KMS-11 (cell line): ENCODE data around the gene SNAP29.
"Not testable (repeated sequence)": the region's sequence is repeated elsewhere in the genome, so short reads cannot be mapped to it uniquely, and the experiment has no call there.

Experiments
- H2AFZ ChIP-seq: fragments of 200-600 bp; sonication (generic); 2 replicates; pipeline ENCODE4 v1.6.1; 2016; ENCODE audit warnings: antibody characterized with exemption, mixed run types, low read depth
- H3K27ac ChIP-seq: fragments of 200-600 bp; sonication (generic); 2 replicates; pipeline ENCODE4 v1.6.1; 2016; ENCODE audit warnings: mild to moderate bottlenecking, mixed run types
- H3K27me3 ChIP-seq: fragments of 200-600 bp; sonication (generic); 2 replicates; pipeline ENCODE4 v1.6.1; 2017; ENCODE audit warnings: mild to moderate bottlenecking, low read depth, mixed run types, moderate library complexity; ENCODE audit not compliant: insufficient read depth
- H3K36me3 ChIP-seq: fragments of 200-600 bp; sonication (generic); 2 replicates; pipeline ENCODE4 v1.6.1; 2017; ENCODE audit warnings: mild to moderate bottlenecking, mixed run types; ENCODE audit not compliant: insufficient read depth
- H3K4me1 ChIP-seq: fragments of 200-600 bp; sonication (generic); 2 replicates; pipeline ENCODE4 v1.6.1; 2016; ENCODE audit warnings: mild to moderate bottlenecking, low read depth, mixed run types; ENCODE audit not compliant: poor library complexity, severe bottlenecking
- H3K4me2 ChIP-seq: fragments of 200-600 bp; sonication (generic); 2 replicates; pipeline ENCODE4 v1.7.0; 2016; ENCODE audit warnings: mild to moderate bottlenecking, mixed run types
- H3K4me3 ChIP-seq: fragments of 200-600 bp; sonication (generic); IDR thresholded peaks from 2 replicates; pipeline ENCODE4 v1.6.1; 2017; ENCODE audit warnings: low read depth, low read length, mixed read lengths; ENCODE audit not compliant: insufficient read depth
- H3K79me2 ChIP-seq: fragments of 200-600 bp; sonication (generic); 2 replicates; pipeline ENCODE4 v1.6.1; 2016; ENCODE audit warnings: low read depth, mixed run types; ENCODE audit not compliant: insufficient read depth
- H3K9ac ChIP-seq: fragments of 200-600 bp; sonication (generic); 2 replicates; pipeline ENCODE4 v1.6.1; 2016; ENCODE audit warnings: mild to moderate bottlenecking, mixed run types
- H4K20me1 ChIP-seq: fragments of 200-600 bp; sonication (generic); 2 replicates; pipeline ENCODE4 v1.6.1; 2016; ENCODE audit warnings: mild to moderate bottlenecking, mixed run types; ENCODE audit not compliant: insufficient read depth
- TF ChIP-seq, protein P1 (sequence below): fragments of 200-600 bp; sonication (generic); conservative IDR thresholded peaks from 2 replicates; pipeline ENCODE4 v1.6.1; 2017; ENCODE audit warnings: low read depth, mild to moderate bottlenecking, antibody characterized with exemption, low read length, moderate library complexity, mixed read lengths

Gene SNAP29

DNA sequence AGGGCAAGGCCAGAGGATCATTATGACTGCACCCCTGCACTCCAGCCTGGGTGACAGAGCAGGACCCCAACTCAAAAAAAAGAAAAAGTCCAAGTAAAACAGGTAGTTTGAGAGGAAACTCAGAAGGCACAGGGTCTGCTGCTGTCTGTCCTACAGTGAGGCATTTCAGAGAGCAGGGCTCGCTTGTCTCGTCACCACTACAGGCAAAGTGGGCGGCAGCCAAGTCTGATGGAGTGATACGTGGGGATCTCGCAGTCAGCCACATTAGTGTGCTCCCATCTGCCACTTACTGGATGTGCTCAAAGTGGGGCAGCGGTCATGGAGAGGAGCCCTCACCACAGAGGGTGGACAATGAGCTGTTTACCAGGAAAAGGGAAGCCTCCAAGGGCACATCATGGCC is 42.2 kb upstream of the SNAP29 start:
- Histone ChIP-seq H3K4me1 (no peaks in the 10 kb centered on the region), H4K20me1 (no peaks in the 10 kb centered on the region), H3K27me3 (no peaks in the 10 kb centered on the region)

DNA sequence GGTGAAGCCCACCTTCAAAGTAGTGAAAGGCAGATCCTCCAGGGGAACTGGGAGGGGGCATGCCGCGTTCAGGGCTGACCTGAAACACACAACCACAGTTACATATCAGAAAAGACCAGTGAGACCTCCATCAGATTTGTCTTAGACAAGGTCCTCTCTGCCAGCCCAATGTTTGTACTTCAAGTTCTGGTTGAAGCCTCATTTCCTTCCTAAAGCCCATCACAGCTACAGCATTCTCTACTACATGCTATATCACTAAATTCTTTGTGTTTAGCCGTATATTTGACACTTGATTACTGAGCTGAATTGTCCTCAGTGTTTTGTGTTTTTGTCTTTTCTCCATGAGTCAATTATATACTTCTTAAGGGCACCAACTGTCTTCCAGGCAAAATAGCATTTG is 40.3 kb upstream of the SNAP29 start:
- Histone ChIP-seq H2AFZ (no peak overlapping the region), H3K27me3 (no peaks in the 10 kb centered on the region), H3K27ac (no peak overlapping the region), H3K79me2 (no peaks in the 10 kb centered on the region), H3K4me2 (no peak overlapping the region), H3K4me3 (no peak overlapping the region), H3K4me1 (no peaks in the 10 kb centered on the region), H3K9ac (no peak overlapping the region), H3K36me3 (no peaks in the 10 kb centered on the region), H4K20me1 (no peaks in the 10 kb centered on the region)
- TF ChIP-seq, protein P1, sequence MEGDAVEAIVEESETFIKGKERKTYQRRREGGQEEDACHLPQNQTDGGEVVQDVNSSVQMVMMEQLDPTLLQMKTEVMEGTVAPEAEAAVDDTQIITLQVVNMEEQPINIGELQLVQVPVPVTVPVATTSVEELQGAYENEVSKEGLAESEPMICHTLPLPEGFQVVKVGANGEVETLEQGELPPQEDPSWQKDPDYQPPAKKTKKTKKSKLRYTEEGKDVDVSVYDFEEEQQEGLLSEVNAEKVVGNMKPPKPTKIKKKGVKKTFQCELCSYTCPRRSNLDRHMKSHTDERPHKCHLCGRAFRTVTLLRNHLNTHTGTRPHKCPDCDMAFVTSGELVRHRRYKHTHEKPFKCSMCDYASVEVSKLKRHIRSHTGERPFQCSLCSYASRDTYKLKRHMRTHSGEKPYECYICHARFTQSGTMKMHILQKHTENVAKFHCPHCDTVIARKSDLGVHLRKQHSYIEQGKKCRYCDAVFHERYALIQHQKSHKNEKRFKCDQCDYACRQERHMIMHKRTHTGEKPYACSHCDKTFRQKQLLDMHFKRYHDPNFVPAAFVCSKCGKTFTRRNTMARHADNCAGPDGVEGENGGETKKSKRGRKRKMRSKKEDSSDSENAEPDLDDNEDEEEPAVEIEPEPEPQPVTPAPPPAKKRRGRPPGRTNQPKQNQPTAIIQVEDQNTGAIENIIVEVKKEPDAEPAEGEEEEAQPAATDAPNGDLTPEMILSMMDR: no peak

More for the DNA sequence above, 42.2 kb upstream of the SNAP29 start:
- Histone ChIP-seq H3K4me2 (no peak overlapping the region), H3K4me3 (no peak overlapping the region), H3K27ac (no peak overlapping the region), H3K79me2 (no peaks in the 10 kb centered on the region), H3K9ac (no peak overlapping the region), H3K36me3 (no peaks in the 10 kb centered on the region), H2AFZ (no peak overlapping the region)
- TF ChIP-seq, protein P1: no peak

DNA sequence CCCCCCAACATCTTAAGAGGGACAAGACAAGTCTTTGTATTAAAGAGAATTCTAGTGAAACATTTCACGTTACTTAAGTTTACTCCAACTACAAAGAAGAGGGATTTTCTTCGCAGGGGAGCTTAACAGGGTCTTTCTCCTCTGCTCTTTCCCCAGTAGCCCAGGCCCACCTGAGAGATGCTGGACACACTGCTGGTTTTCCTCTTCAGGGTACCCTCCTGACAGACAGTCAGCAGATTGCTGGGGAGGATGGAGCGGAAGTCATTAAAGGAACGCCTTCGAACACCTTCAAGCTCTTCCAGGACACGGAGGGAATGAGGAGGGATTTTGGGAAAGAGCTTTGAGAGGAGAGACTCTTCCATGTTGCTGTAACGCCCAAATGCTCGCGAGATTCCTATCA is 39.3 kb upstream of the SNAP29 start:
- Histone ChIP-seq H3K79me2 (no peaks in the 10 kb centered on the region), H3K36me3 (no peaks in the 10 kb centered on the region), H4K20me1 (no peaks in the 10 kb centered on the region), H3K4me2 (no peak overlapping the region), H3K4me1 (no peaks in the 10 kb centered on the region), H3K9ac (no peak overlapping the region), H3K27me3 (no peaks in the 10 kb centered on the region), H2AFZ (no peak overlapping the region), H3K27ac (no peak overlapping the region), H3K4me3 (no peak overlapping the region)
- TF ChIP-seq, protein P1: no peak

DNA sequence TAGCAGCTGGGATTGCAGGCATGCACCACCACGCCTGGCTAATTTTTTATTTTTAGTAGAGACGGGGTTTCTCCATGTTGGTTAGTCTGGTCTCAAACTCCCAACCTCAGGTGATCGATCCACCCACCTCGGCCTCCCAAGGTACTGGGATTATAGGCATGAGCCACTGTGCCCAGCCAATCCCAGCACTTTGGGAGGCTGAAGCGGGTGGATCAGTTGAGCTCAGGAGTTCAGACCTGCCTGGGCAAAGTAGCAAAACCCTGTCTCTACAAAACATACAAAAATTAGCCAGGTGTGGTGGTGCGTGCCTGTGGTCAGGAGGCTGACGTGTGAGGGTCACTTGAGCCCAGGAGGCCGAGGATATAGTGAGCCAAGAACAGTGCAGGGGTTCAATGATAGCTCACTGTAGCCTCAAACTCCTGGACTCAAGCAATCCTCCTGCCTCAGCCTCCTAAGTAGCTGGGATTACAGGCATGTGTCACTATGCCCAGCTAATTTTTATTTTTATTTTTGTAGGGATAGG is 37.0 kb upstream of the SNAP29 start:
- not testable (repeated sequence) for H3K27ac ChIP-seq, H3K4me1 ChIP-seq, H3K27me3 ChIP-seq, H4K20me1 ChIP-seq, H3K4me2 ChIP-seq, H3K4me3 ChIP-seq, H3K79me2 ChIP-seq, H3K9ac ChIP-seq, H3K36me3 ChIP-seq, H2AFZ ChIP-seq

DNA sequence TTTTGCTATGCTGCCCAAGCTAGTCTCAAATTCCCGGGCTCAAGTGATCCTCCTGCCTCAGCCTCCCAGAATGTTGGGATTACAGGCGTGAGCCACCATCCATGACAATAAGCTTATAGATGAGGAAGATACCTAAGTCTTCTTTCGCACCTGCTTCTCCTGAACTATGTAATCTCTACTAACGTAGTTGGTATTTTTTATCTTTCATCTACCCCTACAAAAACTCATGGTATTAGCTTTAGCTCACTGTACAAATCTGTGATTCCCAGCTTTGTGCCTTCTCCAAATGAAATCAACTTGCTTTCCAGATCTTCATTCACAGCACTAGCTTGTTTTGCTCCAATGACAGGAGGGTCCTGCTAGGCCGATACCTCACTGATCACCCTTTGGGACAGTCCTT is 36.6 kb upstream of the SNAP29 start:
- H3K27me3 ChIP-seq: no peaks in the 10 kb centered on the region
- H3K4me2 ChIP-seq: no peak overlapping the region
- no peak overlapping the region for H3K9ac ChIP-seq
- no peak overlapping the region for H2AFZ ChIP-seq
- no peaks in the 10 kb centered on the region for H4K20me1 ChIP-seq
- H3K4me3 ChIP-seq: no peak overlapping the region
- TF ChIP-seq, protein P1: no peak
- H3K79me2 ChIP-seq: no peaks in the 10 kb centered on the region
- no peaks in the 10 kb centered on the region for H3K36me3 ChIP-seq
- H3K27ac ChIP-seq: no peak overlapping the region
- H3K4me1 ChIP-seq: no peaks in the 10 kb centered on the region
